Stimulated activated CD4-positive, alpha-beta T cell treated with anti-CD3 and anti-CD28 coated beads, Interleukin-1b, Interleukin-23, amount 100 ng/mL, for 4 hours (primary cell): ENCODE results near the gene PCBP3.
A peak's percentile ranks its signal among the peaks of the same experiment; 100 is the strongest.
"Not testable (repeated sequence)": the region's sequence is repeated elsewhere in the genome, so short reads cannot be mapped to it uniquely, and the experiment has no call there.

ENCODE experiments used
- DNase-seq, 2 donors: peaks; one replicate each; pipeline ENCODE4 v3.0.0-alpha.2; 2020; ENCODE audit warnings: low read depth in 2 of 2

The PCBP3 gene

DNA sequence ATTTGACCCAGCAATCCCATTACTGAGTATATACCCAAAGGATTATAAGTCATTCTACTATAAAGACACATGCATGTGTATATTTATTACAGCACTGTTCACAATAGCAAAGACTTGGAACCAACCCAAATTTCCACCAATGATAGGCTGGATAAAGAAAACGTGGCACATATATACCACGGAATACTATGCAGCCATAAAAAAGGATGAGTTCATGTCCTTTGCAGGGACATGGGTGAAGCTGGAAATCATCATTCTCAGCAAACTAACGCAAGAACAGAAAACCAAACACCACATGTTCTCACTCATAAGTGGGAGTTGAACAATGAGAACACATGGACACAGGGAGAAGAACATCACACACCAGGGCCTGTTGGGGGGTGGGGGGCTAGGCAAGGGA, 165.1 kb downstream of the PCBP3 start:
- DNase-seq: not testable (repeated sequence)

DNA sequence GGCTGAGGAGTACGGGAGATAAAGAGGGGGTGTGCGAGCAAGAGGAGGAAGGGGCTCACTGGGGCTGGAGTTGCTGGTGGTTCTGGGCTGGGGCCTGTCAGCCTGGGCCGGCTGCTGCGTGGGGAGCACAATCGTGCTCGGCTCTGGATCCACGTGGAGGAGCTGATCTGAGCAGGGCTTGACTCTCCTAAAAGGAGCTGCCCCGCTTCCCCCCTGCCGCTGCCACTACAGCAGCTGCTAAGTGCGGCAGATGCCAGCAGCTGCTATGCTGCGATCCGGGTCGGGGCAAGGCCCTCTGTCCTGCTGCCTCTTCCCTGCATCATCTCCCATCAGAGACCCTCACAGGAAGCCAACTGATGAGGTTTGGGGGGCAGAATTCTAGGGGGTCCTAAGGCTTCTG, 165.9 kb downstream of the PCBP3 start:
- no peak for DNase-seq

DNA sequence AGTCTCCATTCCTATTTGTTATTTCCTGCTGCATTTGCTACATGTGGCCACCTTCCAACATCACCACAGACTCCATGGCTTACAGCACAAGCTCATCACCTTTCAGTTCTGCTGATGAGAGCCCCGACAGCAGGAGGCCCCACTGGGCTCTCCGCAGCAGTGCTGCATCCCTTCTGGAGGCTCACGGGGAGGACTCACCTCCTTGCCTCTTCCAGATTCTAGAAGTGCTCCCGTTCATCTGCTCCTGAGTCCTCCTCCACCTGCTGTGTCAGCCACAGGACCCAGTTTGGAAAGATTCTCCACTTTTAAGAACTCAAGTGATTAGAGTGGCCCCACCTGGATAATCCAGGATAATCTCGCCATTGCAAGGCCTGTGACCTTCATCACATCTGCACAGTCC, 167.6 kb downstream of the PCBP3 start:
- no peak for DNase-seq

DNA sequence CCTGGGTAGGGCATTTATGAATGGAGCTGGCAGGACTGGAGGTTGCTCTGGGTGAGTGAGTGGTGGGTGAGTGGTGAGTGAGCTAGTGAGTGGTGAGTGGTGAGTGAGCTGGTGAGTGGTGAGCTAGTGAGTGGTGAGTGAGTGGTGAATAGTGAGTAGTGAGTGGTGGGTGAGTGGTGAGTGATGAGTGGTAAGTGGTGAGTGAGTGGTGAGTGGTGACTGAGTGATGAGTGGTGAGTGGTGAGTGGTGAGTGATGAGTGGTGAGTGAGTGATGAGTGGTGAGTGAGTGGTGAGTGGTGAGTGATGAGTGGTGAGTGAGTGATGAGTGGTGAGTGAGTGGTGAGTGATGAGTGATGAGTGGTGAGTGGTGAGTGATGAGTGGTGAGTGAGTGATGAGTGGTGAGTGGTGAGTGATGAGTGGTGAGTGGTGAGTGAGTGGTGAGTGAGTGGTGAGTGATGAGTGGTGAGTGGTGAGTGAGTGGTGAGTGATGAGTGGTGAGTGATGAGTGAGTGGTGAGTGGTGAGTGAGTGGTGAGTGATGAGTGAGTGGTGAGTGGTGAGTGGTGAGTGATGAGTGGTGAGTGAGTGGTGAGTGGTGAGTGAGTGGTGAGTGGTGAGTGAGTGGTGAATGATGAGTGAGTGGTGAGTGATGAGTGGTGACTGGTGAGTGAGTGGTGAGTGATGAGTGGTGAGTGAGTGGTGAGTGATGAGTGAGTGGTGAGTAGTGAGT, 170.8 kb downstream of the PCBP3 start:
- not testable (repeated sequence) for DNase-seq

DNA sequence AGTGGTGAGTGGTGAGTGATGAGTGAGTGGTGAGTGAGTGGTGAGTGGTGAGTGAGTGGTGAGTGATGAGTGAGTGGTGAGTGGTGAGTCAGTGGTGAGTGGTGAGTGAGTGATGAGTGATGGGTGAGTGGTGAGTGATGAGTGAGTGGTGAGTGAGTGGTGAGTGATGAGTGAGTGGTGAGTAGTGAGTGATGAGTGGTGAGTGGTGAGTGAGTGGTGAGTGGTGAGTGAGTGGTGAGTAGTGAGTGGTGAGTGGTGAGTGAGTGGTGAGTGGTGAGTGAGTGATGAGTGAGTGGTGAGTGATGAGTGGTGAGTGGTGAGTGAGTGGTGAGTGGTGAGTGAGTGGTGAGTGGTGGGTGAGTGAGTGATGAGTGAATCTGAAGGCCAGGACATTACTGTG, 172.3 kb downstream of the PCBP3 start:
- not testable (repeated sequence) for DNase-seq

DNA sequence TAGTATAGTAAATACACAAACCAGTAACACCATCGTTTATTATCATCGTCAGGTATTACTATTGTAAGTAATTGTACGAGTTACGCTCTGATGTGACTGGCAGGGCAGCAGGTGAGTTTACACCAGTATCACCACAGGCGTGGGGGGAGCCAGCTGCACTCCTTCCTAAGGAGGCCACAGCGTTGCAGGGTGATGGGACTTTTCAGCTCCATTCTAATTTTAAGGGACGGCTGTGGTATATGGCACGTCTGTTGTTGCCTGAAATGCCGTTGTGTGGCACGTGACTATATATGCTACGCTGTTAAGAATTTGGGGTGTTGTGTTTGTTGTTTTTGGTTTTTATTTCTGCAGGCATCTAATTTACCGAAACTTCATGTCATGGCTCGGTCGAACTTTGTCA, 173.3 kb downstream of the PCBP3 start:
- no peak for DNase-seq

DNA sequence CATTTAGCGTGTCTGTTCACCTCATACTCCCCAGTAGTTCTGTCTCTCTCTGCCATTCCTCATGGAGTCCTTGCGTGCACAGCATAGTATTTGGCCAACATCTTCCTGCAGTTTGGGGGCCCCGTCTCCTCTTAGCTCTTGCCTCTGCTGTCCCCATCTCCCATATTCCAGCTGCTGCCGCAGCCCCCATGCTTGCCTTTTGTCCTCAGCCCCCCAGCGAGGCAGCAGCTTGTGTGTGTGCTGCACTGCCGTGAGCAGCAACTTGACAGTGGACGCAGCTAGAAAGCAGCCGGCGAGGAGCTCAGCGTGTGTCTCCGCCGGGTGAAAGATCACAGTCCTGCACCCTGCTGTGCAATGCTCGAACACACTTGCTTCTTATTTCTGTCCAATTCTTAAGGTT, 173.8 kb downstream of the PCBP3 start:
- no peak for DNase-seq

DNA sequence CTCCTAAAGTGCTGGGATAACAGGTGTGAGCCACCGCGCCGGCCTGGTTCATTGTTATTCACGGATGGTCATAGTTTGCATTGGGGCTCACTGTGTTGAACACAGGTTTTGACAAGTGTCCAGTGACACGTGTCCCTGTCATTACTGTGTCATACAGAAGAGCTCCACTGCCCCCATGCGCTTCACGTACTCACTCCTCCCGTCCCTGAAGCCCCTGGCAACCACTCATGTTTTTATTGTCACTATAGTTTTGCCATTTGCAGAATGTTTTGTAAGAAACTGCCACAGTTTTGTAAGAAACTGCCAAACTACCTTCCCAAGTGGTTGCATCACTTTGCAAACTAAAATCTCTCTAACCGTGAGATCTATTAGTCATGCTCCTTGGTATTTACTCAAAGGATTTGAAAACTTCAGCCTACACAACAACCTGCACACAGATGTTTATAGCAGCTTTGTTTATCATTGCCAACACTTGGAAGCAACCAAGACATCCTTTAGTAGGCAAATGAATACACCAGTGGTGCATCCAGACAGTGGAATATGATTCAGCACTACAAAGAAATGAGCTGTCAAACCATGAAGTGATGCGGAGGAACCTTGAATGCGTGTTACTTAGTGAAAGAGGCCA, 174.9 kb downstream of the PCBP3 start:
- DNase-seq: no peak

DNA sequence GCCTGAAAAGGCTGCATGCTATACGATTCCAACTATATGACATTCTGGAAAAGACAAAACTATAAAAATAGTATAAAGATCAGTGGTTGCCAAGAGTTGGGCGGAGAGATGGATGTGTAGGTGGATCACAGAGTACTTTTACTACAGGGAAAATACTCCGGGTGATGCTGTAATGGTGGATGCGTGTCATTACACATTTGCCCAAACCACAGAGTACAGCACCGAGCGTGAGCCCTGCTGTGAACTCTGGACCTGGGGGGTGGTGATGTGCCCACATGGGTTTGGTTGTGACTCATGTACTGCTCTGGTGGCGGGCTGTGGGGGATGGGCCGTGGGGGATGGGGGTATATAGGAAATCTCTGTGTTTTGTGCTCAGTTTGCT, 175.4 kb downstream of the PCBP3 start:
- DNase-seq: peak; percentile 73 to 76

DNA sequence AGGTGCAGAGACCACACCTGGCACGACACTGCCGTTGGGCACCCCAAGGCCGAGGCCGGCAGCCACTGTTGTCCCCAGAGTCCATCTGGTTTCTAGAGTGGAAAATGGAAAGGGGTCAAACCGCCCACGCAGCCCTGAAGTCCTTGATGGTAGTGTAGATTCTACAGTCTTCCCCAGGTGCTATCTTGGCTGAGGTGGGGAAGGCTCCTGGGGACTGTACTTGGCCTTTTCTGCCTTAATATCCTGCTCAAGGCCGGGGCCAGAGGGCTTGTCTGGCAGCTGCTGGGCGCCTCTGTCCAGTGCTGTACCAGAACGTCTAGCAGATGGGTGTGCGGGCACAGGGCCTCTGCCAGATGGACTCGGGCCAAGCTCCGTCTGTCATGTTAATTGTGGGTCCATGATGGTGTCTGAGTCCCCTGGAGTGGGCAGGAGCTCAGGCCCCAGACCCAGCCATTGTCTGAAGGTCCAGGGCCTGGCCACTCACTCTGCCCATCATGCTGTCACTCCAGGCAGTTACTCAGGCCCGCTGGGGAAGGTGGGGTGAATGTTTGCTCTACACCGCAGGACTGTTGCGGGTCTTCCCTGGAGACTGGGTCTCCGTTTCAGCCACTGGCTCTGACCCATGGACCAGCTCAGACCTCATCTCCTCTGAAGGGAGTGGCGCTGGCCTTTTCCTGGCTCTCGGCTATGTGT, 176.1 kb downstream of the PCBP3 start:
- no peak for DNase-seq

DNA sequence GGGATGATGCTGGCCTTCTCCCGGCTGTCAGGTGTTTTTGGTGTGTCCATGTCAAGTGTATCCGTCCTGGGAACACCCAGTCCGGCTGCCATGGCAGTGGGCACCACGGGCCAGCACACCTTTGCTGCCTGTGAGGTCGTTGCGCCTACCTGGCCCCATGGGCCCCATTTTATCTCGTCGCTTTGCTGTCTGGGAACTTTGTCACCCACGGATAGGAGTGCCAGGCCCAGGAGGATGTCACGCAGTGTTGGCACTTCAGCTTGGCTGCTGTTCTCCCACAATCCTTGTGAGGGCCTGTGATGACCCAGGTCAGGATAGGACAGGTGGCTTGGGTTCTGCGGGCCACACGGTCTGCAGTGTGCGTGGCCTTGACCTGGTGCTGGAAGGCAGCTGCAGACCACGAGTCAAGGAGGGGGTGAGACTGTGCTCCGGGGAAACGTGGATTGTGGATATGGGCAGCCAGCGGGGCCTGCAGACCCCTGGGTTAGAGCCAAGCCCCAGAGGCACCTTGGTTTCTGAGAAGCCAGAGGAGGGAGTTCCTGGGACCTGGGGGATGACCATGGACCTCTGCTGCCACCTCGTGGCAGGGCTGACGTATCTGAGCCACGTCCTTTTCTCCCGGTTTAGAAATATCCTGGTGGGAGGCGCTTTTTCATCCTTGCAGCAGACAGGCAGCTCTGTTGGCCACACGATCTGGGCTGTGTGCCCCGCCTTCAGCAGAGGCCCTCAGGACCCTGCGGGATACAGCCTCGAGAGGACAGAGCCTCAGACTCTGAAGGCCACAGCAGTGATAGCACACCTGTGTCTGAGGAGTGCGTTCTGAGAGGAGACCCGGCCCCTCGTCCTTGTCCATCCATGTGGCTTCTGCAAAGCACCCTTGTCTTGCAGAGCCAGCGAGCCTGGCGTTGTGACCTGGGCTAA, 176.9 kb downstream of the PCBP3 start:
- DNase-seq: peak; percentile 73 to 80

DNA sequence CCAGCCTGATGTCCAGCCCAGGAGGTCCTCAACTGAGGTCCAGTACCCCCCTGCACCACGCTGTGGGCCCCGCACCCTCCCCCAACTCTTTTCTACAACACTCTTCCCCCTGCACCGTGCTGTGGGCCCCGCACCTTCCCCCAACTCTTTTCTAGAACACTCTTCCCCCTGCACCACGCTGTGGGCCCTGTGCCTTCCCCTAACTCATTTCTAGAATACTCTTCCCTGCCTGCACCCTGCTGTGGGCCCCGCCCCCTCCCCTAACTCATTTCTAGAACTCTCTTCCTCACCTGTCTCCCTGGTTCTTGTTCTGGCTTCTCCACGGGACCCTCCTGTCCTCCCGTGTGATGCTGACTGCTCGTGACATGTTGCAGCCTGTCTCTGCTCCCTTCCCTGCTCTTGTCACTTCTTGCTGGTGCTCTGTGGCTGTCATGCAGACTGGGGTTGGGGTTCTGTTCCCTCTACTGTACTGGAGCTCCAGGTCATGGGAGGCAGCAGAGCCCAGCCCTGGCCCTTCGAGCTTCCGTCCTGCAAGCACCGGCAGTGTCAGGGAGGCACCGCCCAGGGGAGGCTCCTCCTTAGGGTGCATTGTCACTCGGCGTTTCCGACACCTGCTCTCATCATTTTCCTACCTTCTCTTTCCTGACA, 177.9 kb downstream of the PCBP3 start:
- no peak for DNase-seq

DNA sequence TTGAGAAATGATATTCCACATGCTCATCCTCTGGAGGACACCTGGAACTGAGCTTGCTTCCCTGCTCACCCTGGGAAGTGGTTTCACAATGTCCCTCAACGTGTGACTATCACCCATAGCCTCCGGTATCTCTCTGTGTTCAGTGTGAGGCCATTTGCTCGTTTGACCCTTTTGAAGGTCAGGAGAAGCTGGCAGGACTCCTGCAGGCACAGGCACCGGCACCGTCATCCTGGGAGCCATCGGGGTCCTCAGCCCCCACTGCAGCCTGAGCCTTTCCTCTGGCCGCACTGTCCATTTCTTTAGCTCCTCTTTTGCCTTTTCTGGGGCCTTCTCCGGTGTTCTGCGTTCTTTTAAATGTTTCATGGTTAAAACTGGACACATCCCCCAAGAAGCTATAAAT, 178.5 kb downstream of the PCBP3 start:
- DNase-seq: no peak

DNA sequence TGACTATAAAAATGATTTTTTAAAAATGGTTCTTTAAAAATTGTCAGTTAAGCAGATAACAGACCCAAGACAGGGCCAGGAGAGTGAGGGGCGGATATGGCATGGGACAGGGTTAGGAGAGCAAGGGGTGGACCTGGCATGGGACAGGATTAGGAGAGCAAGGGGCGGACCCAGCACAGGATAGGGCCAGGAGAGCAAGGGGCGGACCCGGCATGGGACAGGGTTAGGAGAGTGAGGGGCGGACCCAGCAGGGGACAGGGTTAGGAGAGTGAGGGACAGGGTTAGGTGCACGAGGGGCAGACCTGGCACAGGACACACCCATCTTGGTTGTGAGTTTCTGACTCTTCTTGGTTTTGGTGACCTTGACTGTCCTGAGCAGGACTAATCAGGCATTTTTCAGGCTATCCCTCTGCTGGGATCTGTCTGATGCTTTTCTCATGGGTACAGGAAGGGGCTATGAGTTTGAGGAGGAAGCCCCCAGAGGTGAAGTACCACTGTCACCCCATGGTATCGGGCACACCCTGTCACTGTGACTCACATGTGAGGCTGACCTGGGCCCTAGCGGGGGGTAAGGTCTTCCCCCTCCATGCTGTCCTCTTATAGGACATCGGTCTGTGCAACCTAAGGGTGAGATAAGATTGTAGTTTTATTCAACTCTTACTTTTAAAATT, 179.0 kb downstream of the PCBP3 start:
- DNase-seq: no peak

DNA sequence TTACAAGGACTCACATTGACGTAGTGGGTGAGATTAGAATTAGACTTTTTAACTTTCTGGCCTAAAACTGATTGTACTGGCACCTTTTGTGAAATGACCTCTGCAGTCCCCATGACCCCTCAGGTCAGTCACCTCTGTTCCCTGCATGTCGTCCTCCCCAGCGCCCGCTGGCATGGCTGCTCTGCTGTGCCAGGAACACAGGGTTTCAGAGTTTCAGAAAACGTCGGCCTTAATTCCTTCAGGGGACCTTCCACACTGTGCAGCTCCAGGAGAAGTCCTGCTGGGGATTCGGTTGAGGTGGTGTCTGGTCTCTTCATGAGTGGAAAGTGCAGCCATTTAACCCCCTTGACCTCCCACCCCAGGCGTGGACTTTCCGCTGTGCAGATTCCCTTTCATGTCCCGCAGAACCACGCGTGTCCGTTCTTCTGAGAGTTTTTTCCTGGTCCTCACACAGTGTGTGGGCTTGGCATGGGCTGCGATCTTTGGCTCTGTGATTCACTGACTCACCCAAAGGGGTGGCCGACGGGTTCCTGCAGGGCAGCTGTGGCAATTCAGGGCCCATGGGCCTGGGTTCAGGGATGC, 179.7 kb downstream of the PCBP3 start:
- no peak for DNase-seq

DNA sequence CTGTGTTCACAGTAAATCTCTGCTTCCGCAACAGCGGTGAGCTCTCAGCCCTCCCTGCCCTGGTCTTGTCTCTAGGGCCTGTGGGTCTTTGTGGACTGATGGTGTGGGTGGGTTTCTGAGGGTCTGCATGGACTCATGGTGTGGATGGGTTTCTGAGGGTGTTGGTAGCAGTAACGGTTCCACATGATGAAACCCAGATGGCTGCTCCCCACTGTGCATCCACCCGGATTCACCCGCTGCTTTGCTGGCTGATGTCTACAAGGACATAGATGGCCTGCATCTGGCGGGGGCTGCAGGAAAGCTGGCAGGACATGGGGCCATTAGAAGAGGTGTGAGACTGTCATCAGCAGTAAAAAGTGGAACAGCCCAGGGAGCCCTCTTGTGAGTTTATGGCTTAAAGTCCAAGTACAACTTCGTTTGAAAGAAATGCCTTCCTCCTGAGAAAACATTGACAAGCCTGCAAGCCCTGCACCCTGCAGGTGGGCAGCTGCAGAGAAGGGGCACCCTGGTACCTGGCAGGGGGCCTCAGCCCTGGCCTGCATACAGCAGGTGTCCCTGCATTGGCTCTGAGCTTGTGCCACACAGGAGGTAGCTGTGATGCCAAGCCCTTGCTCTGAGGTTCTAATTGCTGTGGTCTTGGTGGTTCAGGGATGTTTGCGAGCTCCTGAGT, 181.2 kb downstream of the PCBP3 start:
- no peak for DNase-seq

DNA sequence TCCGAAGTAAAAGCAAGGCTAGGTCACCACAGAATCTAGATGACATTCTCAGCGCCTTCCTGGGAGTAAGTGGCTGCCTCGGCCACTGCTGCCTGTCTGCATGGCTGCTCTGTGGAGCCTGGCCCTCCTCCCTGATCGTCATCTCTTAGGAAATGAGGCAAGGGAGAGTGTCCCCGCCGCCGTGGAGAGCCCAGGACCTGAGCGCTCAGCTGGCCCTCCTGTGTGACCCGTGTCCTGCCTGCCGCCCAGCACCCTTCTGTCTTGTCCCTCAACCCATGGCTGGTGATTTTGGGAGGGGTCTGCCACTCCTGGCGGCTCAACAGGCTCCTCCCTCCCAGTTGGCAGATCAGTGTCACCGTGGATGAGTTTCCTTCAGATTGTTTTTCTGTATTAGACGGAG, 181.7 kb downstream of the PCBP3 start:
- DNase-seq: no peak

DNA sequence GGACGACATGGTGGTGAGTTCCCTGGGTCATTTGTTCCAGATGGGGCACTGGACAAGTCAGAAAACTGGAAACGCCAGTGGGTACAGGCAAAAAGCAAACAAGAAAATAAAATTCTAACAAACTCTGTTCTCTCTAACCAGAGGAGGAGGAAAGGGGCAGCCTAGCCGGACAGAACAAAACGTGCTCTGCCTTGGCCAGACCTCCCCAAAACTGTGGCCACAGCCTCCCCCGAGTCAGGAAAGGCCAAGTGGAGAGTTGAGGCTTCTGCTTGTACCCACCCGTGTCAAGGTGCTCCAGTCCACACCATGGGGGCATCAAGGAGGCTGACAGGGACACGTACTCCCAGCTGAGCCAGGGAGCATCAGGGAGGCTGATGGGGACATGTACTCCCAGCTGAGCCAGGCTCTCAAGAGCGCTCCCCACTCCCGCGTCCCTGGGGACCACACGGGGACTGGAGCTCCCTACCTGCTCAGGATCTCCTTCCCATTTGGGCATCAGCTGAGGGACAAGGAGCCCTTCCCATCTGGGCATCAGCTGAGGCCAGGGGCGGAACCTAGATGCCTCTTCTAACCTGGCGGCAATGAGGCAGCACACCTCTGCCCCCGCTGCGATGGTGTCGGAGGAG, 183.3 kb downstream of the PCBP3 start:
- DNase-seq: no peak

DNA sequence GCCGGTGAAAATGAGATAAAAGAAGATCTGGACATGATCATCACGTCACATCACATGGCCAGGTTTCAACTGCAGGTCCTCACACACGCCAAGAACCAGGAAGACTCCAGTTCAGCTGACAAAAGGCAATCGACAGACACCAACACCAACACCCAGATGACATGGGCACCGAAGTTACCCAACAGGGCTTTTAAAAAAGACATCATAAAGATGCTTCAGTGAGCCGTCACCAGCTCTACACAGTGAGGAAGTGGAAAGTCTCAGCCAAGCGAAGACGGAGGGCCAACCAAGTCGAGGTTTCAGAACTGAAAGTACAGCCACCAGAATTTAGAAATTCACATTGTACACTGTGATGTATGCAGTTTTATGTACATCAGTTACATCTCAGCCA, 183.8 kb downstream of the PCBP3 start:
- DNase-seq: no peak
